Measurements from ENCODE around the gene CYP46A1.
A peak's percentile ranks its signal among the peaks of the same experiment; 100 is the strongest.
"Not testable (repeated sequence)": the region's sequence is repeated elsewhere in the genome, so short reads cannot be mapped to it uniquely, and the experiment has no call there.

Gene CYP46A1

DNA sequence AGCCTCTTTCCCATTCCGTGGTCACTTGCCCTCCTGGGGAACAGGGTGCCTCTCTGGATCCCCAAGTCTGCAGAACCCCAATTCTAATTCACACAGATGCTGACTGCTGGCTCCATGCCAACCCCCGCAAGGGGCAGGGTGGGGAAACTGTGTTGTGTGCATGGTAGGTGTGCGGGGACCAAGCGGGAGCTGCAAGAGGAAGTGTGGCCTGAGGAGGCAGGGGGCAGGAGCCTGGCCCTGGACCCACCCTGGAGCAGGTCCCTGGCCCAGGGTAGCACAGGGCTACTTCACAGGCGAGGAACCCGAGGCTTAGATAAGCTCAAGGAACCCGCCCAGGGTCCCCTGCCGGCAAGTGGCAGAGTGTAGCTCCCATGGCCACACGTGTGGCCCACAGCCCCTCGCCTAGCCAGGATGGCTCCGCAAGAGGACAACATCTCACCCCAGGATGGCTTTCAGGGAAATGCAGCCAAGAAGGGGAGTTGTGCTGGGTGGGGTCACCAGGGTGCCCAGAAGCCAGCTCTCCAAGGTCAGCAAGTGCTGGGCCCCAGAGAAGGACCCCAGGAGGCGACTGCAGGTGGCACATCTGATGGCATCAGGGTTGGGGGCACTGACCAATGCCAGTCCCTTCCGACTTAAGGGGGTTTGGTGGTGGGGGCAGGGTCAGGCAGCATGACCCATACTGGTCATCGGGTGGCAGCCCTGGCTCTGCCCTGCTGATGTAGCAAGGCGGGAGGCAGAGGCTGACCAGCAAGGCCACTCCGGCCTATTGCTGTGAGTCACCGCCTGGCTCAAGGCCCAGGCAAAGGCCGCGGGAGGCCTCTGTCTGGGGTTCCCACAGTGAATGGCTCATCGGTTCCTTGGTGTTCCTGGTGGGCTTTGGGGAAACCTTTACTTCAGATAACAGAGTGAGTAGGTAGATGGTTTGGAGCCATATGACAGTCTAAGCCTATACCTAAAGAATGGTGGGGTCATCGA, 71.8 kb downstream of the CYP46A1 start:
- peak in 37 of 51 donors; percentile 10 to 89 (median 63) for DNase-seq

DNA sequence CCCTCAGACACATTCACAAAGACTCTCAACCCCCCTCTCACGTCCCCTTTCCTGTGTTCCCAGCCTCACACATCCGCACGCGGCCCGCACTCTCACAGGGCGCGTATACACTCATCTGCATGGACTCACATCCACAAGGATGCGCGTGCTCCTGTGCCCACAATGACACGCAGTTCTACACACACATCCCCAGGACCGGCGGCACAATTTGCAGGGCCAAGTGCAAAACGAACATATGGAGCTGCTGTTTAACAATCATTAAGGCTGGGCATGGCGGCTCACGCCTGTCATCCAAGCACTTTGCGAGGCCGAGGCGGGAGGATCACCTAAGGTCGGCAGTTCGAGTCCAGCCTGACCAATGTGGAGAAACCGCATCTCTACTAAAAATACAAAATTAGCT, 72.7 kb downstream of the CYP46A1 start:
- no peak for DNase-seq

DNA sequence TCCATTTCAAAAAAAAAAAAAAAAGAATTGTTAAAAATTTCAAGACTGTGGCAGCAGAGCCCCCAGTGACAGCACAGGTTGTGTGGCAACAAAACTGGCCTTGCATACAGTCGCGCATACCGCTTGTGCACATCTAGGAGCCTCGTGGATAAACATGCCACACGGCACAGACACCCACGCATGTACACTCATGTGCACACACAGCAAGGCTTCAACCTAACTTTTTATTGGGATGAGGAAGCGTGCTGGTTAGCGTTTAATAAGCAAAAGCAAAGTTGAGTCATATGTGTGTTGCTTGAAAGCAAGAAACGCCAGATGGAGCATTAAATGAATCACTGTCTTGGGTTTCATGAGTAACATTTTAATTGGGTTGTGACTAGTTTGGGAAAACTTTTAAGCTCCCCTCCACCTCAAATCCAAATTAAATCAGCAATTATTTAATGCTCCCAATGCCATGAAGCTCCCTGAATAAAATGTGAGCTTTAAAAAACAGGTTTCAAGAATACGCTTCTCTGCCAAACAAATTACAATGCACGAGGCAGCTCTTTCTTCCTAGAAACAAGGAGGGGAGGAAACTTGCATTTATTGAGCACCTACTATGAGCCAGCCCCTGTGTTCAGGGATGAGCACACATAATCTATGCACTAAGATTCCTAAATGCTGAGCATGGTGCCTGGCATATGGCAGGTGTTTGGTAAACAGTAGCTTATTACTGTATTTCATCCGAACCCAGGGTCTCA, 73.4 kb downstream of the CYP46A1 start:
- DNase-seq: peak in 1 of 51 donors; percentile 32

DNA sequence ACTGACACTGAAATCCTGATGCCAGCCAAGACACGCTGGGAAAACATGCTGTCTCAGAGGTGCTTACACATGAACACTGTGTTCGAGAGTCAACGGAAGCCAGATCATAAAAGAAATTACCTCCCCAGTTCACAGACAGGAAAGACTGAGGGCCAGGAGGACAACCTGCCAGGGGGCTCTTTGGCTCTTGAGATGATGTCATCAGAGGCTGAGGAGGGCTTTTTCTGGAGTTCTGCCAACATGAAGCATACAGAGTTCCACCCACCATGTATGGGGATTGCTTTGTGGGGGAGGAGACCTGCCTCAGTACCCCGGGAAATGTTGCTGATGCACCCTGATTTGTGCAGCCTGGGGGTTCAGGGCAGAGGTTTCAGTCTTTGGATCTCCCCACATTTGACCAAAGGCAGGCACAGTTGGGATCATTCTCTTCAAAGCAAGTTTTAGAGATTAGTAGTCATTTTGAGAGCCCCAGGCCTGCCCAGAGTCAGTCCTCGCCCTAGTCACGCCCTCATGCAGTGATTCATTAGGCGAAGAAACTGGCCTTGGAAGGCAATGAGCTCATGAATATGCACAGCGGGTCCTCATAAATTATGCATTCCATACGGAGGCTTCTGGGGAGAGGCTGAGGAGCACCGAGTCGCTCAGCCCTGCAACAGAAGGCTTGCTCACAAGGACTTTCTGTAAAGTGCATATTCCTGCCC, 74.2 kb downstream of the CYP46A1 start:
- DNase-seq: peak in 1 of 51 donors; percentile 11

DNA sequence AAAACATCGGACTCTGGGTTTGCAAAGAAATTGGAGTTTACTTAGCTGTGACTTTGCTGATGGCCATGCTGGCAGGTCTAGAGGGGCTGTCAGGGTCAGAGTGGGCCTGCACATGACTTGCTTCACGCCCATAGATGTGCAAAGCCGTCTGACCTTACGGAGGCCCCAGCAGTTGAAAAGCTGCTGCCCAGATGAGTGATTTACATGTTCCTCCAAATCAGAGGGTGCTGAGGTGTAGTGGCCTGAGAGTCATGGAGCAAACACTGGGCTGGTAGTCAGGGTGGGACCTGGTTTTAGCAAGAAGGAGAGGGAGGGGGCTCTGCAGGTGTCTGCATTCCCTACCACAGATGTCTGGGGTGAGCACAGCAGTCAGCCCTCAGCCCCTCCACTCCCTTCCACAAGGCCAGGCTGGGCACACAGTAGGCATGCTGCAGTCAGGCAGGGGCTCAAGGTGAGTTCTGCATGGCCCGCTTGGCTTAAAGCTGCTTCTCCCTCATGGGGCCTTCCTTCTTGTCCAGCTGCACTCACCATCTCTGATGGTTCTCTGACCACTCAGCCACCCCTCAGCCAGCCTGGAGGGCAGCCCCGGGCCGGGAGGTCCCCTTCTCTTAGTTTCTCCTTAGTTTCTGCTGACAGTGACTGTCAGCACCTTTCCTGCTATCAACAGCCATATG, 74.9 kb downstream of the CYP46A1 start:
- no peak for DNase-seq

DNA sequence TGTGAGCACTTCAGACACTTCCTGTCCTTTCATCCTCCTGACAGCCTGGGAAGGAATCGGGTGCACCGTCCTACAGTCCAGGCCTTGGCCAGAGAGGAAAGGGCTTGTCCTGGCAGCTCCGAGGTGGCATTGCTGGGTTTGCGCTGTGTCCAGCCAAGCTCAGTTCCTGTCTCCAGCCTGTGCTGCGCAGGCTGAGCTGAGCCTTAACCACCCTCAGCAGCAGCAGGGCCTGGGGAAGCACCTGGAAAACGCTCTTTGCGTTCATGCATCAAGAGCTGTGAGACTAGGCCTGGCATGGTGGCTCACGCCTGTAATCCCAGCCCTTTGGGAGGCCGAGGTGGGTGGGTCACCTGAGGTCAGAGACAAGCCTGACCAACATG, 75.4 kb downstream of the CYP46A1 start:
- no peak for DNase-seq

DNA sequence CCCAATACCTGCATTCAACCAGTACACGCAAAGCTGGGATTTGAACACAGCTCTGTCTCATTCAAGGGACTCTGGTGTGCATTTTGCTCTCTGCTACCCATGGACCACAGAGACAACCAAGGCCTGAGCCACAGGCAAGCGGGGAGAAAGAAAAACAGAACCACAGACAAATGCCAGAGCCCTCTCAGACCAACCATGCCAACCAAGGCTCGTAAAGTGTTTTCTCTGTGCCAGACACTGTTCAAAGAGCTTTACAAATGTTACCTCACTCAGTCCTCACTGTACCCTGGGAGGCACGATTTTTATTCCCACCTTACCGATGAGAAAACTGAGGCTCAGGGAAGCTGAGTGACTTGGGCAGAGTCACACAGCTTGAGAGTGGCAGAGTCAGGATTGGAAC, 76.7 kb downstream of the CYP46A1 start:
- DNase-seq: no peak

DNA sequence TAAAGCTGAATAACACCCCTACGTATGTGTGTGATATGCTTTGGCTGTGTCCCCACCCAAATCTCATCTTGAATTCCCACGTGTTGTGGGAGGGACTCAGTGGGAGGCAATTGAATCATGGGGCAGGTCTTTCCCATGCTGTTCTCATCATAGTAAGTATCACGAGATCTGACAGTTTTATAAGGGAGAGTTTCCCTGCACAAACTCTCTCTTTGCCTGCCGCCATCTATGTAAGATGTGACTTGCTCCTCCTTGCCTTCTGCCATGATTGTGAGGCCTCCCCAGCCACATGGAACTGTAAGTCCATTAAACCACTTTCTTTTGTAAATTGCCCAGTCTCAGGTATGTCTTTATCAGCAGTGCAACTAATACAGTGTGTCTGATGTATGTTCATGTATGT, 78.8 kb downstream of the CYP46A1 start:
- DNase-seq: not testable (repeated sequence)

DNA sequence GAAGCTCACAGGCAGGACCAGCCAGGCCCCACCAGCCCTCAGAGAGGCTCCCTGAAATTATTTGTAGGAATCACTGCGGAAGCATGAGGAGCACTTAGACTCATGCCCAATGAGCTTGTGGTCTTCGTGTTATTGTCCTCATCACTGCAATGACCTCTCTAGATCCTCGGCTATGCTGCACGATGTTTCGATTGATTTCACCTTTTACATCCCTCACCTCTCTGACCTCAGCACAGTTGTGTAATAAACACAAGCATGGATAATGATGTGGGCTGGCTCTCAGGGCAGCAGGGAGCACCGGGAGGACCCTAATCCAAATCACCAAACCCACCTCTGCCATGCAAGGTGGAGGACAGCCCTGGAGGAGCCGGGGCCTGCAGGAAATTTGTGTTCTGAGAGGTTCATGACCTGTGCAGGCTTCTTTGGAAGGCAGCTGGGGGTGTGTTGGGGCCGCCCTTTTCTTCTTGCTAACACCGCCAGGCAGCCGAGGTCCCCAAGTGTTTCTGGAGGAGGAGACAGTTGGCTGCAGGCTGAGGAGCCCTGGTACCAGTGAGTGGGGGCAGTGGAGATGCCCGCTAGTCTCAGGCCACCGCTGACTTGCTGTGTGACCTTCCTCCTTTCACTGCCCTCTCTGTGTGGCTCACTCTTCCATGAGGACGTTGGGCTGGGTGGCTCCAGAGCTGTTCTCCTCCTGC, 79.6 kb downstream of the CYP46A1 start:
- DNase-seq: no peak

DNA sequence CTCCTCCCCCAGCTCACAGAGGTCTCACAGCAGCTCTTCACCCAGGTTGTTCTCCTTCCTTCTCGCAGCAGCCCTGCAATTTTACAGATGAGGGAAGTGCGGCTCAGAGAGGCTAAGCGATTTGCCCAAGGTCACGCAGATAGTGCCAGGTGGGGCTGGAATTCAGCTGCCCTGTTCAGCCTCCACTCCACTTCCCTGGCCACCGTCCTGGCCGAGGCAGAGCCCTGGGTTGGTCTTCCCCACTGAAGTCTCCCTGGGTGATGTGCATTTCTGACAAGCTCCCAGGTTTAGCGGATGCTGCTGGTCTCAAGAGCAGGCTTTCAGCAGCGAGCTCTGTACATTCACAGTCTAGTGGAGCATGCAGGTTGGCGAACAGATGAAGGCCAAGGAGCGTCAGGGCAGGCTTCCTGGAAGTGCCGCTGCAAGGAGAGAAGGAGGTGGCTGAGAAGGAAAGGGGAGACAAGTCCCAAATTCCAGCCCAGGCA, 80.2 kb downstream of the CYP46A1 start:
- DNase-seq: no peak

DNA sequence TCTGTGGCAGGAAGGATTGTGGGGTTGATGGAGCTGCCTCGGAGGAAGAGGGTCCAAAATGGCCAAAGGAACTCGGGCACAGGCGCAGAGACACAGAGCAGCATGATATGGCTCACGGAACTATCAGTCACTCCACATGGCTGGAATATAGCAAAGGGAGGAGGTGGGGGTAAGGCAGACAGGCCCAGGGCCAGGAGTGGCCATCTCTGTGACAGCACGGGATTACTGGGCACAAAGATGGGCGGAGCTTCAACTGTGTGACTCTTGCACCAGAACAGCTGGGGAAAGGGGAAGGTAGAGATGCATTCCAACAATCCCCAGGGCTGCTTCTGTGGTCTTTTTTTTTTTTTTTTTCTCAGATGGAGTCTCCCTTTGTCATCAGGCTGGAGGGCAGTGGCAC, 84.3 kb downstream of the CYP46A1 start:
- no peak for DNase-seq

DNA sequence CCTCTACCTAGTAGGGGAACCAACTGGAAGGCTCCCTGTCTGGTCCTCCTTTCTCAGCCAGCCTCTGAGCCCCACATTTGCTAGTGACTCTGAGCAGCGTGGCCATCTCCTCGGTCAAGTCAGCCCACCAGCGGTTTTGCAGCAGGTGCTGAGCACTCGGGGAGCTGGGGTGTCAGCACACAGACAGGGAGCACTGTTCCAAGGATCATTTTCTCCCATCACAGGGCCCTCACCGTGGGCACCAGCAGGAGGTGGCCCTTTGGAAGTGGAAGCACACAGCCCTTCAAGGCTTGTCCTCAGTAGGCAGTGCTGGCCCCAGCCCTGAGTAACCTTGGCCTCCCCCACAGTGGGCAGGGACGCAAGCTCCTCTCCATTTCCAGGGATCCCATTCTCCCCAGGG, 85.0 kb downstream of the CYP46A1 start:
- no peak for DNase-seq

DNA sequence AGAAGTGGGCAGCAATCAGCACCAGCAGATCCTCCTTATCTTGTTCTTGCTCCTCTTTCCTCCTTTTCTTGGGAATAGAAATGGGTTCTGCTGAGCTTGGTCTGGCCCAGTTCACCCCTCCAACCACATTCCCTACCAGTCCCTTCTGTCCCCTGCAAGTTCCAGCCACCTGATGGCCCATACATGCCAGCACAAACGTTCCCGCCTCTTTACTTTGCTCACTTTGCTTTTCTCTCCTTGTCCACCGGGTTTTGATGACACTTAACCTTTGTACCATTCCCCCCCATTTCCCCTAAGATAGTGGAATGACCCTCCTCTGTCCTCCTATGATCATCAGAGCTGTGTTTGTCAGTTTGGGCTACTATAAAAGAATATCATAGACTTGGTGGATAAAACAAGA, 85.7 kb downstream of the CYP46A1 start:
- DNase-seq: no peak

DNA sequence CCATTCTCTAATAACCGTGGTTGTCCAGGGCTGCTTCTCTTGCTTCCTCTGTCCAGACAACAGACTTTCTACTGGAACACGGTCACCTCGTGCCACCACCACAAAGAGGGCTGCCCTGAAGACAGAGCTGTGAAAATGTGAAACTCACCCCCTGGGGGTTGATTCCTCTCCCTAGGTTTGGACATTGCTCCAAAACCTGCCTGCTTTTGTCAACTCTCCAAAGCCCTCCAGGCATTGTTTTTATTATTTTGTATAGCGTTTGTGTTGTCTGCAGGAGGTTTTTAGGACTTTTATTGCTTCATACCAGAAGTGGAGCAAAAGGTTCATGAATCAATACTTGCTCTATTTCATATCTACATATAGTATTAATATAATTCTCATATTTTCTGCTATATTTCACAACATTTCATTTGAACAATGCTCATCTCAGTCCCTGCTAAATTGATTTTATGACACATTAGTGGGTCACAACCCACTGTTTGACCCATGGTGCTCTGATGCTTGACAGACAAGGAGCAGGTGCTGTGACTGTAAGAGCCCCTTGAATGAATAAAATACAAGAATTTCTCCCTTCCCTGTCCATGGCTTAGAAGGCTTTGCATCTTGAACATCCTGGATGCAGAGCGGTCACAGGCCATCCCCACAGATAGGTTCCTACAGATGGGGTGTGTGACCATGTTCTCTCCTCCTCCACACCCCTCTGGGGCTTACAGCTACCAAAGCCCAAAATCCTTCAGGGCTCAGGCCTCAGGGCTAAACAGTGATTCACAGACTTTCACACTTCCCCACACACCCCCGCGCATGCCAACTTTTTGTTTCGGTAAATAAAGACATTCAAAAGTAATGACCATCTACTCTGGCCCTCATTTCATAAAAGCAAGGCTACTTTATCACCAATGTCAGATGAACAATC, 88.5 kb downstream of the CYP46A1 start:
- no peak for DNase-seq

DNA sequence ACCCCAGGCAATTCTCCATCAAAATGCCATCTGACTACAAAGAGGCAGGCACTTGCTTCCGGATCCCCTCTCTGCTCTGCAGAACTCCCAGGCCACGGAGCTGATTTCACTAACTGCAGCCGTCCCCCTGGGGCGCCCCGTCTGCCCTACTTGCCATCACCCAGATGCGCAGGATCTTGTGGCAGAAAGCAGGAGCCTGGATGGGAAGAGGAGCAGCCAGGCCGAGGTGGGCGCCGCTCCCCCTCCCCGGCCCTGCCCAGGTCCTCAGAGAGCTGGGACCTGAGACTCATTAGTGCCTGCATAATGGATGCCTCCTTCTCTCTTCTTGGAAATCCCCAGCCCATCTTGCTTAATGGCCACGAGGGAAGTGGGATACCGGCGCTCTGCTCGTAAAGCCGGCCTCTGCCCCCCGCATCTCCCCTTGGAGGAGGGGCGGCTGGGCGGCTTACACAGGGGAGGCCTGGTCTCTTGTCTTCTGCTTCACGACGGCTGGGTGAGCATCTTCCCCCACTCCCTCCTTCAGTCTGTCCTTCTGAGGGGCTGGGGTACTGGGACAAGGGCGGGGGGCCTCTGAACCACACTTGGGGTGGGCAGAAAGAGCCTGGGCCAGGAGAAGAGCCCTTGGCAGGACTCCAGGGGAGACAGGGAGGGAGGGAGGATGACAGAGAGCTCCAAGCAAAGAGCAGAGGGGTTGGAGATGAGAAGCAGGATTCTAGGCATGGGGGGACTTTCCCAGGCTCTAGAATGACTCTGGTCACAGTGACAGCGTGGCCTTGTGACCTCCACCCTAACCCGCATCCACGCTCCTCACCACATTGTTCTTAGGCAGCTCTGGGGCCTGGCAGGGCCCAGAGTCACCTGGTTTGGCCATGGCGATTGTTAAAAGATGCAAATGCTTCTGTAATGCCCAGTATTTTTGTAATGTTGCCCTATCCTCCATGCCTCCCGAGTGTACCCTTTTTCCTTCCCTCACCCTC, 89.7 kb downstream of the CYP46A1 start:
- no peak for DNase-seq

DNA sequence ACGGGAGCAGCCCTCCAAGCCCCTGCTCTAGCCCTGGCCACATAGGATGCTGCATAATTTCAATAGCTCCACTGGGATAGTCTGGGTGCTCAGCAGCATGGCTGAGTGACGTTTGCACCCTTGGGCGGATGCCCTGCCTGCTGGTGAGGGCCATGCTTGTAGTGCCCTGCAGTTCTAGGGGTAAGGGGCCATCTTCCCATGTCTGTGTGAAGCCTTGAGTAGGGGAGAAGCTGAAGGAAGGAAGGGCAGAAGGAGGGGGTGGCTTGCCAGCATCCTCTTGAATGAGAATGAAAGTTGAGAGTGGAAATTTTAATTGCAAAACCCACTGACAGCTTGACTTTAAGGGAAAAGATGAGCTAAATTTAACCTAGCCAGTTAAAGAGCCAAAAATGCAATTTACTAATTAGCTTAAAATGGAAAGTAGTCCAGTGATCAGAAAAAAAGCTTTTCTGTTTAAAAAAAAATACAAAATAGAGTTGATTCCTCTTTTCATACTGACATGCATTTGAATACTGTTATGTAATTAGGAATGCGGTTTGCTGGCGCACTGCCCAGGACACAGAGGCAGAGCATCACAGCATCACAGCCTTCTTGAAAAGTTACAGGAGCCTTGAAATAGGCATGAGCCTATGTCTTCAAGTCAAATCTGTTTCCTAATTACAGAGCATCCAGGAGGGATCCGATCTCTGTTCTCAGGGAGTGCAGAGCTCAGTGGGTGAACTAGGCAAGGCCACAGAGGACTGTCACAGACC, 90.6 kb downstream of the CYP46A1 start:
- DNase-seq: peak in 19 of 51 donors; percentile 12 to 70 (median 26)

DNA sequence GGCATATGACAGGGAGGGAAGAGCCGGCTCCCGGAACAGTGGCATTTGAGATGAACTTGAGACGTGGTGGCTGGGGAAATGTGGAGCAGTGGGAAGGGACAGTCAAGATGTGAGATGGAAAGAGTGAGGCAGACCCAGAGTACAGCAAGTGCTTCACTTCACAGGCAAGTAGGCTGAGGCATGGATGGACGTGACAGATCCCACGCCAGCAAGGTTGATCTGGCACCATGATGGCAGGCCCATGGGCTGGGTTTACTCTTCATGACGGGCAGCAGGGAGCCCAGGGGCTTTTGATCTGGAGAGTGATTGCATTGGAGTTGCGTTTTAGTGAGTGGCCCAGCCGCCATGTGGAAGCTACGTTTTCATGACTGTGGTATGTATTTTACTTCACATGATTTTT, 91.3 kb downstream of the CYP46A1 start:
- no peak for DNase-seq
